ENCODE measurements around the gene MACROD2.

Gene MACROD2

DNA sequence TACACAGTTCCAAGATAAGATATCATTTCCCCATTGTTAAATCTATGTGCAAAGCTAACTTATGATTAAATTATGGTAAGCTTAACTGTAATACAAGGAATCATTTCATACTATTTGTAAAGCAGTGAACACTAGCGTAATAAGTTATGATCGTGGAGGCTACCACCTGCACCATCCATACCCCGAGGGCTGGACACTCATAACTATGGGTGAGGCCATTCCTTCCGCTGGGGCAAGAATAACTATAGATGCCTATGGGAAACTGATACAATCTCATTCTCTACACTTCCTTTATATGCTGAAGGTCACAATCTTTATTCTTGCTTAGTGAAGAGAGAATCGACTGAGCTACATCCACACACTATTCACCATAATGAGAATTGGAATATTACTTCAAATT is 1258.1 kb downstream of the MACROD2 start:
- DNase-seq: no peak

DNA sequence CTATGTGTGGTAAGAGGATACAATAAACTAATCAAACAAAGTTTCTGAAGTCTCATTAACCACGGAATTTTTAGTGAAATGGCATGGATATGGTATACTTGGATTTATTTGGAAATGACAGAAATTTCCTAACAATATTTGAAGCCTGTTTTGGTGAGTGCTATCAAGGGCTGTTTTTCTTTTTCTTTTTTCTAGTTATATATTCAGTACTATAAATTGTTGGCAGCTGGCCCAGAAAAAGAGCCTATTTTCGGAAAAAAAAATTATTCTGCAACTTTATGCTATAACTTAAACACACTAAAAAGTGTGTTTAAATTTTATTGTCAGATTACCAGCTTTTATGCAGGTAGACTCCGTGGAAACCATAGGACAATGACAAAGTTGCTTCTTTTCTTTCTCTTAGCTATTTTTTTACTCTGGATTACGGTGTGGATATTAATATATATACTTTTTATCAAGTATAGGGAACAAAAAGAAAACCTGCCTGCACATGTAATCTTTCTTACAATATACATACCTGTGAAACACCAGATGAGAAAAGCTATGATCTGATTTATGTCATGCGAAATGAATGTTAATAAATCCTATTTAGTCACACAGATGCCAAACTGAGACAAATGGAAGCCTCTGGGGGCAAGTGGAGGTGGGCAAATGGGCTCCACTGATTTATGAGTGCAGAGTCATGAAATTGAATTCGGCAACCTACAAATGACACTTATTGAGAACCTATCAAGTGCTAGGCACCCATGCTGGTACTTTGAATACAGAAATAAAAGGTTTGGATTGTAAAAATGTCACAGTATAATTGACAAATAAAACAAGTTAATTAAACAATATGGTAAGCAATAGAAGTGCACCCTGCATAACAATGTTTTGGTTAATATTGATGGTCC is 1261.6 kb downstream of the MACROD2 start:
- DNase-seq: no peak

DNA sequence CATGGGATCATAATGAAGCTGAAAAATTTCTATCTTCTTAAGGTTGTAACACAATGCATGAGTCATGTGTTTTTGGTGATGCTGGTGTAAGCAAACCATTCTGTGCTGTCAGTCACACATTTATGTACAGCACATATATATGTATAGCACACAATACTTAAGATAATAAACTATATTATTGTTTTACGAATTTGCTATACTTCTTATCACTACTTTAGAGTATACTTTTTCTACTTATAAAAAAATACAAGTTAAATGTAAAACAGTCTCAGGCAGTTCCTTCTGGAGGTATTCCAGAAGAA is 1262.2 kb downstream of the MACROD2 start:
- no peak for DNase-seq

DNA sequence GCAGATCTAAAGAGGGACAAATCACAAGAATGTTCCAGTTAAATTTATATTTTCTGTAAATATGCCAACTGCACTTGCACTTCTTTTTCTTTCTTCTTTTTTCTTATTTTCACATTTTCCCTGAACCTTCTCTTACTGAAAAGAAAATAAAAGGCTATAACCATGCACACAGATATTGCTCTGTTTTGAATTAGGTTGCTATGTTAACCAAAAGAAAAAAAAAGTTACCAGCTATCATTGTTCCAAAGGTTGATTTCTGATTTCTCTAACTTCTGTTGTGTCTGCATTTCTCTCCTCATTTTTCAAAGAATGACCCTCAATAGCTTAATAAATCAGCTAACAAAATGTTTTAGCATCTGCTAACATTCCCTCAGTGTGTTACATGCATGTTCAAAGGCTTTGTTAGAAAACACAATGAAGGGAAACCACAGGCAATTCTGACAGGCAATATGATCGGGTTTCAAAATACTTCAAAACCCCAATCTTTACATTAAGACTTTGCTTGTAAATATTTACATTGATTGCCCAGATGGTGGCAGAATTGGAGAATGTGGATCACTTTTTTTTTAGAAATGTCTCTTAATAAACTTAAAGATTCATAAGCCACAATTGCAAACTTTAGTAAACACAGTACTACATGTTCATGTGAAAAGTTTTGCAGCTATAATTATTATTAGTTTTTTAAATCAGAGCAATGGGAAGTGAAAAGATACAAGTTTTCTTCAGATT is 1270.4 kb downstream of the MACROD2 start:
- no peak for DNase-seq

DNA sequence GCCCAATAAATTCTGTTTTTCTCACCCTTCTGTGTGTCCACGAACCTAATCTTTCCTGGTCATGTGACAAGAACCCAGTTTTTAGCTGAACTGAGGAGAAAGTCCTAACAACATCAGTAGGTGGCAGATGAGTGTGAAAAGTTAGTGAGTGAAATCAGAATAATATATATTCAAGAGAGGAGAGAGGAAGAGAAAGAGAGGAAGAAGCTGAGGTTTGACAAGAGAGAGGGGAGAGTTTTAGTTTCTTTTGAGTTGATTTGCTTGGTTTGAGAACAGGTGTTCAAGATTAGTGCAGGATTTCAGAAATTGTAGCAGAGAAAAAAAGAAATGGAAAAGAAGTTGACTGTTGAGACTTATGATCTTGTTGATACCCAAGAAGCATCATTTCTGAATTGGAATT is 1272.6 kb downstream of the MACROD2 start:
- no peak for DNase-seq

DNA sequence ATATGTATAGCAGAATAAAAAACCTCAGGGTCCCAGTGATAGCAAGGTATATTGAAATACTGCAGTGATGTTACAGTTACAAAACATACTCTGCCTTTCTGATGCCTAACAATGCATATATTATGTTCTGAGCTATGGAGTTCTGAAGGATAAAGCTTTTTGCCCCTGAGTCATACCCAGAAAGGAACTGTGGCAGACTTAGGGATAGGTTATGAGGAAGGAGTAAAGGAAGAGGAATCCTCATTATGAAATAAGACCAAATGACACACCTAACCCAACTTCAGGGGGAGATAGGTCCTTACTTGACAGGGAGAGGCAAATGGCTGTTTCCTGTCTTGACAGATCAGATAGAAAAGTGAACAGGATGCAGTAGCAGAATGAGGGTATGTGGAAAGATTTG is 1282.7 kb downstream of the MACROD2 start:
- no peak for DNase-seq

DNA sequence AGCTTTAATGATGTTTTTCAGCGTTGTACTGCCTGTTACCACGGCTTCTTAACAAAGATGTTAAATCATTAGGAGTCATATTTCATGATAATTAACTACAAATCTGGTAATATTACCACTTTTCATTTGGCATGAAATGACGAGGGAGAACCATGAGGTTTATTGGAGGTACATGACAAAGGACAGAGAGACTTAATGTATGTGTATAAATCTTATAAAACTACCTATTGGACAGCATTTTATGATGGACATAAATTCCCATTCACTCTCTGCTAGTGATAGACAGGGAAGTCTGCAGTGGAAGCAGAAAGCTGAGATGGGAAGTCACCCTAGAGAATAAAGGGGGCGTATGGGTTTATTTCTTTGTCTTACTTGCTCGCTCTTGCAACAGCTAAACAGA is 1292.0 kb downstream of the MACROD2 start:
- no peak for DNase-seq

DNA sequence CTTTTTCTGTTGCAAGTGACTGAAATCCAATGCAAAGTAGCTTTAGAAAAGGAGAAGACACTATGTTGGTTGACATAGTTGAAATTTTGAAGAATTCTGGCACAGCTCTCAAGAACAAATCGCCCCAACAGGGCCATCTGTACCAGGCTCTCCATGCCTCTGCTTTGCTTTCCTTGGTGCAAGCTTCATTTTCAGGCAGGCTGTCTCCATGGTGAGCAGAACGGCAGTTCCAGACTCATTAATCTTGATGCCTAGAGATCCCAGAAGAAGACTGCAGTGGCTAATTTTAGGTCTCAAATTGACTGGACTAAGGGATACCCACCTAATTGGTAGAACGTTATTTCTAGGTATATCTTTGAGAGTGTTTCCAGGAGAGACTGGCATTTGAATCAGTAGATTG is 1292.8 kb downstream of the MACROD2 start:
- DNase-seq: no peak

DNA sequence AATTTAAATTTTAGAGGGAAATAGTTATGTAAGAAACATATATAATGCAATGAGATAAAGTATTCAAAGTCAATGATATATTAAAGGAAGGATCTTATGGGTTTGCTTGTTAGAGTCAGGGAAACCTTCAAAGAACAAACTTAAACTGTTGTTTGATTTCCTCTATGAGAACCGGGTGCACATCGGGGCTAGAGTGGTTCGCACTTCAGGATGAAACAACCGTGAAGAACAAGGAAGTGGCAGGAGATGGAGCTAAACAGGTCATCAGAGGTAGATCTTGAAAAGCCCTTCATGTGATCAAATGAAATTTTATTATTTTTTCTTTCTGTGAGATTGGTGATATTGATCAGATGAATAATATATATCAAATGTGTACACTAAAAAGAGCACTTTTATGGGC is 1294.0 kb downstream of the MACROD2 start:
- no peak for DNase-seq

DNA sequence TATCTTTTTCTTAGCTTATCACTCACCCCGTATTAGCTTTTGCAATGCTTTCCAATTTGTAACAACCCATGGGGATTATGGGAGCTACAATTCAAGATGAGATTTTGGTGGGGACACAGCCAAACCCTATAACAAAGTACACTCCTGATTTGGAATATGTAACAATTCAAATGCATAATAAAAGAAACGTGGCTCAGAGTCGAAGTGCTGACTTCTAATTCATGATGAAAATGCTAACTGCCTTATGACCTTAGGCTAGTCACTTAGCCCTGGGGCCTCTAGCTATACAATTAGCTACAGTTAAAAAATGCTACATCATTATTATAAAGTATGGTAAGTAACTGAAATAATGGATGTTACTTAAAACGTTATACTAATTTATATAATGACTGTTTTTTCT is 1297.1 kb downstream of the MACROD2 start:
- DNase-seq: no peak

DNA sequence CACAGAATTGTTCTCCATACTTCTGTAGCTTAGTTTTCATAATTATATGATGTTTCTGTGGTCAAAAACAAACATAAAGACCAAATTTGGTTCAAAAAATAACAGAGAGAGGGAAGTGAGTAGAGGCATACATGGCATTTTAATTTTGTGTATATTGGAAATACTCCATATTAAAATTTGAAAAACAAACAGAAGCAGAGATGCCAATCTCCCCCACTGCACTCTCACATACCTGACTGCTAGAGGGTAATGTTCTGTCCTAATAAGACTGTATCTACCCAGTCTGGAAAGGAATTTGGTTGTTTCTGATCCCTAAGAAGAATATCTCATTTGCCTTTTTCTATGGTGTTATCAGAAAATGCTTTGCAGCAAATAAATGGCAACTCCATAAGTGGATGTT is 1301.1 kb downstream of the MACROD2 start:
- DNase-seq: no peak

DNA sequence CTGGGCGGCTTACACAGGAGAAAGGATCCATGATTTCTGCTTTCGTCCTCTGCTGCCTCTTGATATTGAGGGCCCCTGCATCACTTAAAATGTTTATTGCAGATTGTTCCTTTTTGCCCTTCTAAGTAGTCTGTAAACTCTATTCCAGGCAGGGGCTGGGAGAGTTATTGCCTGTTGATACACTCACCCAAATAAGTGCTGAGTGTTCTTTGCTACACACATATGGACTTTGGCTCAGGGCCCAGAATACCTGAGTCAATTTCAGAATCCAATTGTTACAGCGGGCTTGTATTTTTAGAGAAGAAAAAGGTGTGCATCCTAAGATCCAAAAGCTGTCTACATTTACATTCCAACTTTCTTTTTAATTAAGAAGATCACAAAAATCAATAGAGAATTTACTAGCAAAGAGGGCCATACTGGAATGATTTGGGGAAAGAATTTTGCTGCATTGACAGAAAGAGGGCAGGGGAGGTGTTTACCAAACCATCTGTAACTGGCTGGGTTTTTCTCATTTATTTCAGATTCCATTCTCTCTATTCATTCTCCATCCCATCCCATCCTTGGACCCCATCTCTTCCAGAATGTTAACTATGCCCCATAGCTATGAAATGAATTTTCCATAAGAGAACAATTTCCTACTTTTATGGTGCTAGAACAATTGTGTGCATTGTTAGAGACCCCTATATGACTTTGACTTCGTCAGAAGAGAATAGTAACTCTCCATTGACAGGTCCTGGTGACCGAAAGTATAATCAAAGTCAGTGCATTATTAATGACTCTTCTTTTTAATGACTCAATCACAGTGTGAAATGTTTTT is 1302.0 kb downstream of the MACROD2 start:
- DNase-seq: no peak

DNA sequence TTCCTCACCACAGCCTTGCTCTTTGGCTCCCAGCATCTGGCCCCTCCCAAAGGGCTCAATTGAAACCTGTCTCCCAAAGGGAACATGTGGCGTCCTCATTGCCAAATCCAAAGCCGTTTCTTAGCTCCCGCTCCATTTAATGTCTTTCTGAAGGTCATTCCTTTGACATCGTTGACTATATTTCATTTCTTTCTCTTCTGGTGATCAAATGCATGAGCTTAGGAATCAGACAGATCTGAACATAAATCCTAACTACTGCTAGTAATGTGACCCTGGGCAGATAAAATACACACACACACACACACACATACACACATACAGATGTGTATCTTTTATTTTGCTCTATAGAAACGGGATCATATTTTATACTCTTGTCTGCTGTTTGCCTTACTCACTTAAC is 1306.8 kb downstream of the MACROD2 start:
- no peak for DNase-seq

DNA sequence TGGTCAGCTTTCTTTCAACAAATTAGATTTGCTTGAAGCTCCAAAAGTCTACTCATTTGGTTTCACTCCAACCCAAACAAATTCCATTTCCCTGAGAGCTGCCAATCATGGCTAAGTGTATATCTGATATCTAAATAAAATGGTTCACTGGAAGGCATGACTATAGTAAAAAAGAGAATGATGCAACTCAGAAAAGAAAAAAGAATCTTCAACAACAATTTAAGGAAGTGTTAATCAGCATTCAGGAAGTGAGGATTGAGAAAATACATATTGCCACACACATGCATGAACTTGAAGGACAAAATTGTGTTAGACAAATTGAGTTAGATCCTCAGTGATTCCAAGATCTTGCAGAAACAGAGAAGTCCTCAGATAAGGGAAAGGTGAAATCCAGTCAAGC is 1315.0 kb downstream of the MACROD2 start:
- no peak for DNase-seq

DNA sequence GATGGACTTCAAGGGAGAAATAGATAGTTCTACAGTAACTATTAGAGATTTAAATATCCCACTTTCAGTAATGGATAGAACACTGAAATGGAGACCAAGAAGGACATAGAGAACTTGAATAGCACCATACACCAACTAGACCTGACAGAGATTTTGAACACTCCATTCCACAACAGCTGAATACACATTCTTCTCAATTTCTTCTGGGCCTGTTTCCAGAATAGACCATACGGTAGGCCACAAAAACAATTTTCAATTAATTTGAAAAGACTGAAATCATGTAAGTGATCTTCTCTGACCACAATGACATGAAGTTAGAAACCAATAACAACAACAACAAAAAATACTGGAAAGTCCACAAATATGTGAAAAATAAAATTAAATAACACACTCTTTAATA is 1321.2 kb downstream of the MACROD2 start:
- DNase-seq: no peak

DNA sequence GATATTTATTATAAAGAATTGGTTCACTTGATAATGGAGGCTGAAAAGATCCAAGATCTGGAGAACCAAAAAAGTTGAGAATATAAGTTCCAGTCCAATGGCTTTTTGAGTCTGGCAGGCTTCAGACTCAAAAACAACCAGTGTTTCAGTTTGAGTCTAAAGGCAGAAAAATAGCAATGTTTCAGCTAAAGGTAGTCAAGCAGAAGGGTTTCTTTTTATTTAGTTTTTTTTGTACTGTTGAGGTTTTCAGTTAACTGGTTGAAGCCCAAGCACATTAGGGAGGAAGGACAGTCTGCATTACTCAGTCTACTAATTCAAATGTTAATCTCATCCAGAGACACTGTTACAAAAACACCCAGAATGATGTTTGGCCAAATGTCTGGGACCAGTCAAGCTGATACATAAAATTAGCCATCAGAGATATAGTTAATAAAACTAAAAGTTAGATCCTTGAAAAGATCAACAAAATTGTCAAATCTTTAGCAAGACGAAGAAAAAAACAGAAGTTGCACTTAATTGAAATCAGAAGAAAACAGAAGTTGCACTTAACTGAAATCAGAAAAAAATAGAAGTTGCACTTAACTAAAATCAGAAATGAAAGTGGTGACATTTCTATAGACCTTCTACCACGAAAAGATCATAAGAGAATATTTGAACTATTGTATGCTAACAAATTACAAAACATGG is 1322.4 kb downstream of the MACROD2 start:
- no peak for DNase-seq

DNA sequence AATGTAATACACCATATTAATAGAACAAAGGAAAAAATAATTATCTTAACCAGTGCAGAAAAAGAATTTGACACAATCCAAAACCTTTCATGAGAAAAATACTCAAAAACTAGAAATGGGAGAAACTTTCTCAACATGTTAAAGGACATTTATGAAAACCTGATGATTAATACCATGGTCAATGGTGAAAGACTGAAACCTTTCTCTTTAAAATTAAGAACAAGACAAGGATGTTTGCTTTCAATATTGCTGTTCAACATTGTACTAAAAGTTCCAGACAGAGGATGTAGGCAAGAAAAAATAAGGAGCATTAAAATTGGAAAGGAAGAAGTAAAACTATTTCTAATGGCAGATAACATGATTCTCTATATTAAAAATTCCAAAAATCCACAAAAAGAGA is 1323.4 kb downstream of the MACROD2 start:
- no peak for DNase-seq

DNA sequence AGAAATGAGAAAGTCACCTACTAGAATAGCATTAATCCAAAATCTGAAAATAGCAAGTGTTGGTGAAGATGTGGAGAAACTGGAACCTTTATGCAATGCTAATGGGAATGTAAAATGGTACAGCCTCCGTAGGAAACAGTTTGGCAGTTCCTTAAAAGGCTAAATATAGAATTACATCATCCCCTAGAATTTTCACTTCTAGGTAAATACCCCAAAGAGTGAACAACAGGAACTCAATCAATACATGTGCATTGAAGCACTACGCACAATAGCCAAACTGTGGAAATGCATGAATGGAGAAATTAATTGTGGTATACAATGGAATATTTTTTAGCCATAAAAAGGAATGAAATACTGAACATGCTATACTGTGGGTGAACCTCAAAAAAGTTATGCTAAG is 1324.1 kb downstream of the MACROD2 start:
- no peak for DNase-seq

DNA sequence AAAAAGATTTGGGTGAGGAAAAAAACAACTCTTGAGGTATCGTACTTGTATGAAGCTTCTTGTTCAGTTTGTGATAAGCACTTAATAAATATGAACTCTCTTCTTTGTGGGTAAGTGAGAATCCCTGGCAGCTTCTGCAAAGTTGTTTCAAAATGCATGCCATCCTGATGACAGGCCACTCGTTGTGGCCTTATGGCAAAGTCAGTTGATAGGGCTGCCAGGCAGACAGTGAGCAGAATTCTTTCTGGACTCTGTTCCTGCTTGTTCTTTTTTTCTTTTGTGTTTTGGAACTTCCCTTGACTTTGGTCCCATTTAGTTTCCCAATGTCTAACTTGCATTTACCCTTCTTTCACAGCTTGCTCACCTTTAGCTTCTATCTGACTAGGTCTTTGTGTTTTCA is 1325.6 kb downstream of the MACROD2 start:
- DNase-seq: no peak

DNA sequence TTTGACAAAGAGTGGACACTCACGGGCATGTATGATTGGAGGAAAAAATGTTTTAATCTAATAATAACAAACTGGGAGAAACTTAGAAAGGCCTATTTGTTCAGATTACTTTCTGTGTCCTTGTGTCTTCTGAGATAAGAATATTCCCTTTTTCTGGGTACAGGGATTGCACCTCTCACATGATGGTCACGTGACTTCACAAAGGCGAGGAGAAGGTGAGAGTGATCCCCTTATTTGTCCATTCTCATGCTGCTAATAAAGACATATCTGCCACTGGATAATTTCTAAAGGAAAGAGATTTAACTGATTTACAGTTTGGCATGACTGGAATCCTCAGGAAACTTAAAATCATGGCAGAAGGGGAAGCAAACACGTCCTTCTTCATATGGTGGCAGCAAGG is 1331.8 kb downstream of the MACROD2 start:
- DNase-seq: no peak

DNA sequence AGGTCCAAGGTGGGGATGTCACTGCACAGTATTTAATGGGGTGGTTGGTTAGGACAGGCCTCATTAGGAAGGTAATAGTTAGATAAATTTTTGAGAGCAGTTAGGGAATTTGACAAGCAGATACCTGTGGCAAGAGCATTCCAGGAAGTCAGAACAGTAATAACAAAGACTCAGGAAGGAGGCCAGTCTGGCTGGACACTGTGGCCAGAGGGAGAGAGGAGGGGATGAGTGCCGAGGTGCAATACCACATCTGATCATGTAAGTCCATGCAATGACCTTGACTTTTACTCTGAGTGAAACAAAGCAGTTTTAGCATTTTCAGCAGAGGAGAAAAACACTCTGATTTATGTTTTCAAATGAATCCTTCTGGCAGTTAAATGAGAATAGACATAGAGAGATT is 1332.8 kb downstream of the MACROD2 start:
- no peak for DNase-seq

DNA sequence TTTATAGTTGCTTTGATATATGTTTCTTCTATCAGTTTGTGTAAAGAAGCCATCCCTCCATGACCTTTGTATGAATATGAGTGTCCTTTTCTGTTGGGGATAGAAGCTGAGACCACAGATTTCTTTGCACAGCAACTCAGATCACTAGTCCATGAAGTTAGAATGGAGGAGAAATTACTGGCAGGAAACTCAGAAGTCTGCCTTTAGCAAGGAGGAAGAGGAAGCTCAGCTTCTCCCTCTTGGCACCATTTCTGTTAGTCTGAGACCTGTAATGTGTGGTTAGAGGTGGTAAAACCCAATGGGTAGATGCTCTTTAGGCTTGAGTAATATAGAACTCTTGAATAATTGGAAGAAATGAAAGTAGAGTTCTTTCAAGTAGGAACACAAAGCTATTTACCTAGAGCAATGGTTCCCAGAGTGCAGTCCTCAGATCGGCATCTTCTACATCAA is 1337.4 kb downstream of the MACROD2 start:
- no peak for DNase-seq

DNA sequence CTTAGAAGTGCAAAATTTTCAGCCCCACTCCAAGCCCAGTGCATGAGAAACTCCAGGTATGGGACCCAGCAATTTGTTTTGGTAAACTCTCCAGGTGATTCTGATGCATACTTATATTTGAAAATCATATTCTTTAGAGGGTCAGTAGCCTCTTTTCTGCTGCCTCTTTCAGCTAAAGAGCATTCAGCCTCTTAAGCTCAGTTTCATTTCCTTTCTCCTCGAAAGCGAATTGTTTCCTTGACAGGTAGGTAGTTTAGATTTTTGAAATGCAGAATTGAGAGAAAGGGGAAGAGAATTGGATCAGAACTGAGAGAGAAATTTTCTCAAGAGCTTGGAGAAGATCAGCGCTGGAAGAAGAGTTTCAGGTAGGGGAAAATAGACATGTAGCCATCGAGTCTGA is 1337.9 kb downstream of the MACROD2 start:
- DNase-seq: no peak
